ENCODE measurements around the gene CORO2A.

The CORO2A gene

DNA sequence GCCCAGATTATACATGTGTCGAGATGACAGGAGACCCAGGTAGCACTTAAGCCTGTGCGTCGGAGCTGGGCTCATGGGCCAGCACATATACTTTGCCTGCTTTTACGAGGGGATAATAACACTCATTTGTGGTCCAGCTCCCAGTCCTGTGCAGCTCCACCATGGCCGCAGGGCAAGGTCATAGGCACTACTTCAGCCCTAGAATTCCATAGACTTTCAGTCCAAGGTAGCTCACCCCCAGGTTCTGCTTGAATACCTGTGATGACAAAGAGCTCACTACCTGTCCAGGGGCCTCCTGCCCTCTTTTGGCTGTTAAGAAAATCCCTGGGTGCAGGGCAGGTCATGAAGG, 1.7 kb downstream of the CORO2A start:
- Histone ChIP-seq H3K4me3 (ENCODE audit: low read length) (peak overlapping the region; percentile 57; the same call in 1 of the 2 replicates), H3K36me3 (ENCODE audit: insufficient read depth, low read length) (no peaks in the 10 kb centered on the region), H3K9ac (ENCODE audit: low read depth, low read length) (no peak overlapping the region), H3K27me3 (ENCODE audit: insufficient read depth, low read length) (peaks cover 7% of the 10 kb centered on the region; the same call in 1 of the 2 replicates), H3K27ac (ENCODE audit: low read depth, low read length) (no peak overlapping the region), H3K4me1 (ENCODE audit: insufficient read depth, low read length) (peaks cover 14% of the 10 kb centered on the region; the same call in 1 of the 2 replicates), H3K9me3 (ENCODE audit: insufficient read depth, low read depth, low read length) (no peaks in the 10 kb centered on the region)
- 89% methylated on average over 5 of the region's 5 CpGs for WGBS

DNA sequence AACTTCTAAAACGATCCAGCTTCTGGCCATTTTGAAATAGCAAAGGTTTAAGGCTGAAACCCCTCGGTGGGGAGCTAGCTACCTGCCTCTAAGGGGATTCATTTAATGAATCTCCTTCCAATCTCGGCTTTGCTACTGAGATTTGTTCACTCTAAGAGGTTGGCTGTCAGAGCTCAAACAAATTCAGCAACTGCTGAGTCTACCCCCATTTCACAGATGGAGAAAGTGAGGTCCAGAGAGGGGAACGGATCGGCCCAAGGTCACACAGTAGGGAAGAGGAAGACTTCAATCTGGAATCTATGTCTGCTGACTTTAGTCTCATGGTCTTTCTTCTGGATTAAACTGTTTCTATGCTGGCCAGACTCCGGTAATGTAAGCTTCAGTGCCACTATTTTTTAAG, 3.0 kb downstream of the CORO2A start:
- WGBS: 92% methylated on average over 6 of the region's 6 CpGs
- no peaks in the 10 kb centered on the region for H3K36me3 ChIP-seq (ENCODE audit: insufficient read depth, low read length)
- H3K27me3 ChIP-seq (ENCODE audit: insufficient read depth, low read length): peaks cover 7% of the 10 kb centered on the region; the same call in 1 of the 2 replicates

DNA sequence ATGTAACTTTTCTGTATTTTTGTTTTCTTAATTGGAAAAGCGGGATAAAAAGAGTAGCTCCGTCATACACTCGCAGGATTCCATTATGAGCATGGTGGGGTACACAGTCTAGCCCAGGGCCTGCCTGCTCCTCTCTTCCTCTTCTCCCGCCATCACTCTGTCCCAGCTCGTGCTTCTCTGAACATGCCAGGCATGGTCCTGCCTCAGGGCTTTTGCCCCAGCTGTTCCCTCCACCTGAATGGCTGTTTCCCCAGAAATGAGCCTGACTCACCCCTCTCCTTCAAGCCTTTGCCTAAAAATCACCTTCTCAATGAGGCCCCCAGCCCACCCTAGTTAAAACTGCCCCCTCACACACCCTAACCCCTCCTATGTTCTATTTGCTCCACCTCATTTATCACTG, 4.5 kb downstream of the CORO2A start:
- H3K9me3 ChIP-seq (ENCODE audit: insufficient read depth, low read depth, low read length): no peaks in the 10 kb centered on the region
- H3K36me3 ChIP-seq (ENCODE audit: insufficient read depth, low read length): no peaks in the 10 kb centered on the region
- H3K9ac ChIP-seq (ENCODE audit: low read depth, low read length): no peak overlapping the region
- 94% methylated on average over 5 of the region's 5 CpGs for WGBS
- H3K27ac ChIP-seq (ENCODE audit: low read depth, low read length): no peak overlapping the region
- peaks cover 7% of the 10 kb centered on the region; the same call in 1 of the 2 replicates for H3K27me3 ChIP-seq (ENCODE audit: insufficient read depth, low read length)
- H3K4me1 ChIP-seq (ENCODE audit: insufficient read depth, low read length): peaks cover 14% of the 10 kb centered on the region; the same call in 1 of the 2 replicates
- no peak overlapping the region for H3K4me3 ChIP-seq (ENCODE audit: low read length)

More for the DNA sequence above, 3.0 kb downstream of the CORO2A start:
- H3K4me1 ChIP-seq (ENCODE audit: insufficient read depth, low read length): peaks cover 14% of the 10 kb centered on the region; the same call in 1 of the 2 replicates
- no peak overlapping the region for H3K9ac ChIP-seq (ENCODE audit: low read depth, low read length)
- H3K27ac ChIP-seq (ENCODE audit: low read depth, low read length): no peak overlapping the region
- no peak overlapping the region for H3K4me3 ChIP-seq (ENCODE audit: low read length)
- H3K9me3 ChIP-seq (ENCODE audit: insufficient read depth, low read depth, low read length): no peaks in the 10 kb centered on the region

DNA sequence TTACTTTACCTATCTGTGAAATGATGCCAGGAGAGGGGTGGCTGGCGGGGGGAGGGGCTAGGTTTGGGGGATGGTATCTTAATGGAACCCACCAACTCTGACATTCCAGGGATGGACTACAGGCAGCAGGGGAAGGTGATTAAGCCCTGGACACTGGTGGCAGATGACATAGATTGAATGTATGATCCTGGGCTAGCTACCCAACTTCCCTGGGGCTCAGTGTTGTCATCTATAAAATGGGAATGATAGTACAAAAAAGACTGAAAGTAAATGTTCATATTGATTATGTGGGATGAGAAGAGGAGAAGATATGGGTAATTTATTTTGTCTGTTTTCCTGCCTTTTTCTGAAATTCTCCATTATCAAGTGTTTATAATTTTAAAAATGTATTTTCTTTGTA, 6.2 kb downstream of the CORO2A start:
- 75% methylated on average over 1 of the region's 1 CpG for WGBS
- no peak overlapping the region for H3K4me3 ChIP-seq (ENCODE audit: low read length)
- no peak overlapping the region for H3K9ac ChIP-seq (ENCODE audit: low read depth, low read length)
- no peaks in the 10 kb centered on the region for H3K27me3 ChIP-seq (ENCODE audit: insufficient read depth, low read length)
- peaks cover 15% of the 10 kb centered on the region for H3K4me1 ChIP-seq (ENCODE audit: insufficient read depth, low read length)
- no peaks in the 10 kb centered on the region for H3K9me3 ChIP-seq (ENCODE audit: insufficient read depth, low read depth, low read length)
- H3K27ac ChIP-seq (ENCODE audit: low read depth, low read length): no peak overlapping the region
- no peaks in the 10 kb centered on the region for H3K36me3 ChIP-seq (ENCODE audit: insufficient read depth, low read length)

DNA sequence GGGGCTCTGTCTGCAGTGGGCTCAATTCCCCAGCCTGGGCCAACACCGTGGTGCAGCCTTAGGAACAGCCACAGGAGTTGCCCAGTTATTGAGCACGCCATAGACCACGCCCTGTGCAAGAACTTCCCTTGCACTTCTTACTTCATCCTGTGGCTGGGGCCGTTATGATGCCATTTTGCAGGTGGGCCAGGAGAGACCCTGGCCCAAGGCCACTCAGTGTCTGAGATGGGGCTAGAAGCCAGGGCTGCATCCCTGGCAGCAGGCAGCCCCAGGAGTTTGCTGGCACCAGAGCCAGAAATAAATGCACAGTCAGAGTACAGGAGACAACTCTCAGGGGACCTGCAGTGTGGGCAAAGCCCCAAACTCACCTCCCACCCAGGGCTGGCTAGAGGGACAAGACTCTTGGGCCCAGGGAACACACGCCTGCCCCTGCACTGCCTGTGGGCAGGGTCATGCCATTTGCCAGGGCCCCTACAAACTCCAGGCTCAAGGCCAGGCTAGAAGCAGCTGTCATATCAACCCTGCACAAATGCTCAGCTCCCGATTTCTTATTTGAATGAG, 6.7 kb downstream of the CORO2A start:
- H3K4me3 ChIP-seq (ENCODE audit: low read length): no peak overlapping the region
- no peak overlapping the region for H3K9ac ChIP-seq (ENCODE audit: low read depth, low read length)

DNA sequence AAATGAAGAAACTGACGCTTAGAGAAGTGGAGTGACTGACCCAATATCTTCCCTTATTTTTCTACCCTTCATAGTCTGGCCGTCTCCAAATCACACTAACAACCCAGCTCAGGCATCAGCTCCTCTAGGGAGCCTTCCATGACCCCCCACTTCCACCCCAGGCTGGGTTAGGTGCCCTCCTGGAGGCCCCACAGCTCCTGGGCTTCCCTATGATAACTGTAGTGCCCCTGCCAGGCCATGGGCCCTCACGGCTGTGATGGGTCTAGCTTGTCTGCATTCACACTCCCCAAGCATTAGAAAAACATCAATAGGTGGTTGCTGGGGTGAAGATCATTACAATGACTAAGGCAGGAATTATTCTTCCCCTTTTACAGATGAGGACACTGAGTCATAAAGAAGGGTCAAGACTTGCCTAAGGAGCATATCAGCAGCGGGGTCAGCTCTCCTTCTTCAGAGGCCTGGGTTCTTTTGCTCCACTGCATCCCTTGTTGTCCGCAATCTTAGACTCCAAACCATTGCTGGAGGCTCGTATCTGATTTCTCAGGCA, 7.3 kb downstream of the CORO2A start:
- Histone ChIP-seq H3K9ac (ENCODE audit: low read depth, low read length) (no peak overlapping the region), H3K36me3 (ENCODE audit: insufficient read depth, low read length) (no peaks in the 10 kb centered on the region), H3K27me3 (ENCODE audit: insufficient read depth, low read length) (no peaks in the 10 kb centered on the region), H3K27ac (ENCODE audit: low read depth, low read length) (no peak overlapping the region), H3K4me3 (ENCODE audit: low read length) (no peak overlapping the region), H3K9me3 (ENCODE audit: insufficient read depth, low read depth, low read length) (no peaks in the 10 kb centered on the region), H3K4me1 (ENCODE audit: insufficient read depth, low read length) (peaks cover 10% of the 10 kb centered on the region; the same call in 1 of the 2 replicates)
- 96% methylated on average over 6 of the region's 6 CpGs for WGBS

More for the DNA sequence above, 6.7 kb downstream of the CORO2A start:
- H3K27me3 ChIP-seq (ENCODE audit: insufficient read depth, low read length): no peaks in the 10 kb centered on the region
- 81% methylated on average over 6 of the region's 6 CpGs for WGBS
- H3K36me3 ChIP-seq (ENCODE audit: insufficient read depth, low read length): no peaks in the 10 kb centered on the region
- no peaks in the 10 kb centered on the region for H3K9me3 ChIP-seq (ENCODE audit: insufficient read depth, low read depth, low read length)
- H3K27ac ChIP-seq (ENCODE audit: low read depth, low read length): no peak overlapping the region
- peaks cover 10% of the 10 kb centered on the region; the same call in 1 of the 2 replicates for H3K4me1 ChIP-seq (ENCODE audit: insufficient read depth, low read length)

DNA sequence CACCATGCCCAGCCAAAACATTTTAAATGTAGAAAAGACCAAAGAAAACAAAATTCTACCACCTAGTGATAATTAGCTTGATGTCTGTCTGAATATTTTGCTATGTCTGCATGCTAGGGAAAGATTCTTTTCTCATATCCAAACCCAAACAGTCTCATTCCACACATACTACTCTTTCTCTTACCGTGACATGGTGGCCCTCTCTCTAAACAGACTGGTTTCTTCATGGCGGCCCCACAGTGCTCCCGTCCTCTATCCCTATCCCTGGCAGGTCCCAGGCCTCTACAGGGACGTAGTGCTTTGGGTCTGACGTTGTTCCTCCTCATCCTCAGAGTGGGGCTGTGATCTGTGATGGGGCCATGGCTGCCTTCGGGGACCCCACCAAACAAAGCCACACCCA, 8.1 kb downstream of the CORO2A start:
- peaks cover 10% of the 10 kb centered on the region; the same call in 1 of the 2 replicates for H3K4me1 ChIP-seq (ENCODE audit: insufficient read depth, low read length)
- H3K27ac ChIP-seq (ENCODE audit: low read depth, low read length): no peak overlapping the region
- no peaks in the 10 kb centered on the region for H3K36me3 ChIP-seq (ENCODE audit: insufficient read depth, low read length)
- 93% methylated on average over 5 of the region's 6 CpGs for WGBS
- no peak overlapping the region for H3K9ac ChIP-seq (ENCODE audit: low read depth, low read length)
- H3K4me3 ChIP-seq (ENCODE audit: low read length): no peak overlapping the region
- H3K9me3 ChIP-seq (ENCODE audit: insufficient read depth, low read depth, low read length): no peaks in the 10 kb centered on the region
- no peaks in the 10 kb centered on the region for H3K27me3 ChIP-seq (ENCODE audit: insufficient read depth, low read length)

DNA sequence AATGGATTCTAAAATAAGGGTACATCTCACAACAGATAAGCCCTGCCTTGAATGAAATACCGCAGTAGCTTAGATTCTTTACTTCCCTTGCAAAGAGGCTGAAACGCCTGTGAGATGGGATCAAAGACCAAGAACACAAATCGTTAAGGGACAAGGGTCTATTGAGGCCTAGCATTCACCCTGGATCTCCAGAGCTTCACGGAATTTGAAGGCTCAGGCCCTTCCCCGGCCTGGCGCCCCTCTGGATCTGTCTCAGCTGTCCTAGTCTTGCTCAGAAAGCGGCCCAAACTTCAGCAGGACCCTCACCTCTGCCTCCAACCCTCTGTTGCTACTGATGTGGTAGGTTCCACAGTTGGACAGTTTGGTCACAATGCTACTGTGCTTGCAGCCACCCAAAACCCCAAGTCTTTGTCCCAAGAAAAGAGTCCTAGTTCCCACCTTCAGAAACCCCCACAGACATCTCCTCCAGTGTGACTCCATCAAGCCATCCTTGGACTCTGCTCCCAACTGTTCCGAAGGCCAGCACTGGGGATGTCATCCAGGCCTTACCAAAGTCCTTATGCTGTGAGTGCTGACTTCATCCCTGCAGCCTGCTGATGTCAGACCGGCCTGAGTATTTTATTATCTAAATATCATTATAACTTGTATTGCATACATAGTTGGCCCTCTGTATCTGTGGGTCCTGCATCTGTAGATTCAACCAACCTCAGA, 9.4 kb downstream of the CORO2A start:
- H3K9me3 ChIP-seq (ENCODE audit: insufficient read depth, low read depth, low read length): no peaks in the 10 kb centered on the region
- H3K27ac ChIP-seq (ENCODE audit: low read depth, low read length): no peak overlapping the region
- no peak overlapping the region for H3K9ac ChIP-seq (ENCODE audit: low read depth, low read length)
- peaks cover 10% of the 10 kb centered on the region; the same call in 1 of the 2 replicates for H3K4me1 ChIP-seq (ENCODE audit: insufficient read depth, low read length)
- H3K4me3 ChIP-seq (ENCODE audit: low read length): no peak overlapping the region
- WGBS: 88% methylated on average over 8 of the region's 9 CpGs
- H3K36me3 ChIP-seq (ENCODE audit: insufficient read depth, low read length): no peaks in the 10 kb centered on the region
- no peaks in the 10 kb centered on the region for H3K27me3 ChIP-seq (ENCODE audit: insufficient read depth, low read length)

DNA sequence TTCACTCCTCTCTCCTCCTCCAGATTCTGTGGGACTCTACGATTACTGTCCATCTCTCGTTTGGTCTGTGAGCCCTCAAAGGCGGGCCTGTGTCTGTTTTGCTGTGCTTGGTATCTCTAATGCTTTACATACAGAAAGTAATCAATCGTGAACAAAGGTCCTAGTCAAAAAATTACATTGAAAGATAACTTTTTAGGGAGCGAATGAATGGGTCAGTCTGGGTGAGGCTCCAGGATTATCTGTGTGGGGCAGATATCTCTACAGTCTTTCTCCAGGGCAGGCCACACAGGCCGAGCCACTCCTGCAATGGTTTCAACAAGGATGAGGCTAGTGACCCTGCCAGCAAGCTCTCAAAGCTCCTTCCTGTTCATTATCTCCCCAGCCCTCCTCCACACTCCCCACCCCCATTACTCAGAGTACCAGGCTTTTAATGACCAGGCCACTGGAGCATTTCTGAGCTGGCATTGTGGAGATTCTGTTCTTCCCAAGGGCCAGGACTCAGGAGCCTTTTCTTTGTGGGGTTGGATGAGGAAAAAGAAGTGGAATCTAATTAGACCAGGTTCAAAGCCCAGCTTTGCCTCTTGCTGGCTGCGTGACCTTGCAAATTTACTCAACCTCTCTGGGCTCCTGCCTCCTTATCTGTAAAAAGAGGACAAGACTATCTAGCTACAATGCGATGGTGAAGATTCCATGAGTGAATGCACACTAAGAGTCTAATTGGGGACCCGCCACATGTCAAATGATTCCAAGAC, 10.2 kb downstream of the CORO2A start:
- H3K27me3 ChIP-seq (ENCODE audit: insufficient read depth, low read length): no peaks in the 10 kb centered on the region
- no peak overlapping the region for H3K27ac ChIP-seq (ENCODE audit: low read depth, low read length)
- H3K9ac ChIP-seq (ENCODE audit: low read depth, low read length): no peak overlapping the region
- WGBS: 92% methylated on average over 9 of the region's 9 CpGs
- no peak overlapping the region for H3K4me3 ChIP-seq (ENCODE audit: low read length)
- H3K36me3 ChIP-seq (ENCODE audit: insufficient read depth, low read length): no peaks in the 10 kb centered on the region
- H3K4me1 ChIP-seq (ENCODE audit: insufficient read depth, low read length): peaks cover 6% of the 10 kb centered on the region; the same call in 1 of the 2 replicates
- H3K9me3 ChIP-seq (ENCODE audit: insufficient read depth, low read depth, low read length): no peaks in the 10 kb centered on the region

DNA sequence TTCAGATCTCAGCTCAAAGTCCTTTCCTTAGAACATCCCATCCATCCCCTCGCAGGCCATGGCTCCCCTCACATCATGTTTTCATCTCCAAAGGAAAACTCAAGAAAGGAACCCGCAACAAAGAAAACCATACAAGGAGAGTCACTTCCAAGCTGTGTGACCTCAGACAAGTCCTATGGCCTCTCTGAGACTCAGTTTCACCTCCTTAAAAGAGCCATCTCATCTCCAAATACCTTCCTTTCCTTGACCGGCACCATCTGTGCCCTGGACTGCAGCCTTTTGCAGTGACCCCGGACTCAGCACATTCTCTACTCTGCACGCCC, 10.7 kb downstream of the CORO2A start:
- Histone ChIP-seq H3K4me1 (ENCODE audit: insufficient read depth, low read length) (peaks cover 6% of the 10 kb centered on the region; the same call in 1 of the 2 replicates), H3K27ac (ENCODE audit: low read depth, low read length) (no peak overlapping the region), H3K4me3 (ENCODE audit: low read length) (no peak overlapping the region), H3K9me3 (ENCODE audit: insufficient read depth, low read depth, low read length) (no peaks in the 10 kb centered on the region), H3K36me3 (ENCODE audit: insufficient read depth, low read length) (no peaks in the 10 kb centered on the region), H3K9ac (ENCODE audit: low read depth, low read length) (no peak overlapping the region), H3K27me3 (ENCODE audit: insufficient read depth, low read length) (no peaks in the 10 kb centered on the region)
- 95% methylated on average over 5 of the region's 5 CpGs for WGBS

DNA sequence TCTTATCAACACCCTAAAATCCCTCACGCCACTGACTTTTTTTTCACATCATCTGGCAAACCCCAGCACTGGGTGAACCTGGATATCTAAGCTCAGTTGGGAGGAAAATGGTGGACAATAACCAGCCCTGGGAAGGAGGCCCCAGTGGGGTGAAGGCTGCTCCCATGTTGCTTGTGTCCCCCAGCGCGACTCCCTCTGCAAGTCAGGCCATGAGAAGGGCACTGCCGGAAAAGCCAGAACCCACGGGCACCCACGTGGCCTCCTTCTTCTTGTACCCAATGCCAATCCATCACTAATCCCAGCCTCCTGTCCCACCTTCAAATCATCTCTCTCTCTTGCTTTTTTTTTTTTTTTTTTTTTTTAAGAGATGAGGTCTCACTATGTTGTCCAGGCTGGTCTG, 11.4 kb downstream of the CORO2A start:
- Histone ChIP-seq H3K9ac (ENCODE audit: low read depth, low read length) (no peak overlapping the region), H3K9me3 (ENCODE audit: insufficient read depth, low read depth, low read length) (no peaks in the 10 kb centered on the region), H3K36me3 (ENCODE audit: insufficient read depth, low read length) (no peaks in the 10 kb centered on the region), H3K4me3 (ENCODE audit: low read length) (no peak overlapping the region), H3K4me1 (ENCODE audit: insufficient read depth, low read length) (peaks cover 6% of the 10 kb centered on the region; the same call in 1 of the 2 replicates), H3K27ac (ENCODE audit: low read depth, low read length) (no peak overlapping the region), H3K27me3 (ENCODE audit: insufficient read depth, low read length) (no peaks in the 10 kb centered on the region)
- WGBS: 97% methylated on average over 6 of the region's 6 CpGs
